H4 (cell line): Measurements from ENCODE around the gene OR6X1. TPM values are rescaled to one million over a fixed set of nuclear protein-coding genes. Genes with fewer than 3 reads are reported as not detected.

ENCODE experiments used
- DNase-seq: peaks from one replicate; pipeline ENCODE4 v3.0.0-alpha.2; 2015; ENCODE audit warnings: low spot score
- total RNA-seq: library from RNA; depleted of rRNA; stranded (reverse); fragments of >200 nt; shearing (Covaris generic); gene quantifications from 2 replicates; pipeline ENCODE4 v1.2.3, GENCODE V29; 2014; rRNA removed

OR6X1 gene, protein sequence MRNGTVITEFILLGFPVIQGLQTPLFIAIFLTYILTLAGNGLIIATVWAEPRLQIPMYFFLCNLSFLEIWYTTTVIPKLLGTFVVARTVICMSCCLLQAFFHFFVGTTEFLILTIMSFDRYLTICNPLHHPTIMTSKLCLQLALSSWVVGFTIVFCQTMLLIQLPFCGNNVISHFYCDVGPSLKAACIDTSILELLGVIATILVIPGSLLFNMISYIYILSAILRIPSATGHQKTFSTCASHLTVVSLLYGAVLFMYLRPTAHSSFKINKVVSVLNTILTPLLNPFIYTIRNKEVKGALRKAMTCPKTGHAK
- total RNA-seq: not detected in 2 replicates

DNA sequence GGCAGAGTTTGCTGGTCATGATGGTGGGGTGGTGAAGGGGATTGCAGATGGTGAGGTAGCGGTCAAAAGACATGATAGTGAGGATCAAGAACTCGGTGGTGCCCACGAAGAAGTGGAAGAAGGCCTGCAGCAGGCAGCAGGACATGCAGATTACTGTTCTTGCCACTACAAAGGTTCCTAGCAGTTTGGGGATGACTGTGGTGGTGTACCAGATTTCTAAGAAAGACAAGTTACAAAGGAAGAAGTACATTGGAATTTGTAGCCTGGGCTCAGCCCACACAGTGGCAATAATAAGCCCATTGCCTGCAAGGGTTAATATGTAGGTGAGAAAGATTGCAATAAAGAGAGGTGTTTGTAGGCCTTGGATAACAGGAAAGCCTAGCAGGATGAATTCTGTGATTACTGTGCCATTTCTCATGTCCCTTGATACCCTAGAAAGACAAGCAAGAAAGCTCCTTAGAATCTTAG is at the start of gene OR6X1:
TSS of gene OR6X1 (minus strand) at position 418 of the 468 bp plus-strand sequence. CDS start at position 418, 0 bp downstream.
- DNase-seq: no peak

- DNase-seq: no peak
Observed at GRCh38 chr11:123801765-123802164, 47.4 kb upstream of the OR6X1 start.

- no peak for DNase-seq
Observed at GRCh38 chr11:123800036-123800435, 45.7 kb upstream of the OR6X1 start.

DNA sequence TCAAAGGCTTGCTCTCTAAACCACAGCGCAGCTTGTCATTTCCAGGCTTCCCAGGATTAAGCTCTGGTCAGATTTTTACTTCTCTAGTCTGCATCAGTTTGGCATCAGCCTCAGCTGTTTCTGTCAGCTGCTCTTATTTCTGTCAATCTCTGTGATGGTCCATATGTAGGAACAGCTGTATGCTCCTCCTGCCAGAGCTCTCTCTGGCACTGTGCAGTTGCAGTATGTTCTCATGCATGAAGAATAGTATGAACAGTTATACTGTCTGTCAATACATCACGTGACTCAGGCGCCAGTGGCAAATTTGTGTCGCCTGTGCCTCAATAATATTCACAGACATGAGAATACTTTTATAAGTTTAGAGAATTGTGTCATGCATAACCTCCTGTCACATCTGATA is 45.1 kb upstream of the OR6X1 start:
- DNase-seq: no peak

GRCh38 chr11:123798513-123799252 is 44.4 kb upstream of the OR6X1 start:
- no peak for DNase-seq

DNA sequence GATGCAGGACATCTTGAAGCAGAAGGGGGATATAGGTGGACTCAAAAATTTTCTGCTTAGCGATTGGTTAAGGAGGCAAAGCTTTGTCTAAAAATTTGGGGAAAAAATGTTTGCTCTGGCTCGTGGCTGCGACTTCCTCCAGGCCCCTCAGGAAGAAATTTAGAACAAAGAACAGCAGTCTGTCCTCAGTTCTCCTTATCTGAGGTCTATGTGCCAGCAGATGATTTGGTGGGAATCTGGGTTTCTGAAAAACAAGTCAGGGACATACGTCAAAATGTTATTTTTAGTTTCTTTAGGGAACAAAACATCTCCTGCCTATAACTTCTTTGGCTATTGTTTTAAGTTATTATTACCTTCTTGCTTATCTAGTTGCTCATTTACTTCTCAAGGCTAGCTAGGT is 43.8 kb upstream of the OR6X1 start:
- DNase-seq: no peak

- DNase-seq: no peak
Observed at GRCh38 chr11:123797541-123797940, 43.2 kb upstream of the OR6X1 start.

GRCh38 chr11:123797114-123797513 is 42.8 kb upstream of the OR6X1 start:
- DNase-seq: no peak

- no peak for DNase-seq
Observed at GRCh38 chr11:123796226-123796625, 41.9 kb upstream of the OR6X1 start.

GRCh38 chr11:123783536-123783935 is 29.2 kb upstream of the OR6X1 start:
- no peak for DNase-seq

GRCh38 chr11:123778511-123778910 is 24.2 kb upstream of the OR6X1 start:
- DNase-seq: no peak

DNA sequence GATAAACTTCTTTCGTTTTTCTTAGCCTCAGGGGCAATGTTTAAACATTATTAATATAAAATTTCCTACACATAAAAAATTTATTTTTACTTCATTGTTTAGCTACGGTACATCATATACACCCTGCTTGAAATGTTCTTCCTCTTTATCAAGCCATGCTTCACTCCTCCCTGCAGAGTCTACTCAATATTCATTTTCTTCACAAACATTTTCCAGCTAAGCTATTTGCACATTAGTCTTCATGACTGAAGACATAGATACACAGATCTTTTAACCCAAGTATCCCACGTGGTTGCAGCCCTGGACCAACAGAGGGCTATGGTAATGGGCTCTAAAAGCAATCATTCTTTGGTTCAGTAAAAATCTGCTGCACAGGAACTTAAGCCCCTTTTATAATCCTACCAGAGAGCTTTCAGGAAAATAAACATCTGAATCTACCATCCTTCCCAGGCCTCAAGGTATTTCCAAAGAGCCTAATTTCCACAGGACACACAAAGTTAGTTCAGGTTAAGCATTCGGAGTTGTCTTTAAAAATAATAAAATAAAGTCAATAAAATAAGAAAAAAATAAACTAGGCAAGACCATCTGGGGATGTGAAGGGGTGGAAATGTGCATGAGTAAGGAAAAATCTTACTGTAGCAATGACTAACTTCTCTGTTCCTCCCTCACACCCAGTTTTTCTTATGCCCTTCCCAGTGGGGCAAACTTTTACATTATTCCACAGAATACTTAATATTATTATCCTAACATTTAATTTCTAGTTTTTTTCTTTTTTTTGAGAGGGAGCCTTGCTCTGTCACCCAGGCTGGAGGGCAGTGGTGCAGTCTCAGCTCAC is 21.6 kb upstream of the OR6X1 start:
- DNase-seq: no peak

DNA sequence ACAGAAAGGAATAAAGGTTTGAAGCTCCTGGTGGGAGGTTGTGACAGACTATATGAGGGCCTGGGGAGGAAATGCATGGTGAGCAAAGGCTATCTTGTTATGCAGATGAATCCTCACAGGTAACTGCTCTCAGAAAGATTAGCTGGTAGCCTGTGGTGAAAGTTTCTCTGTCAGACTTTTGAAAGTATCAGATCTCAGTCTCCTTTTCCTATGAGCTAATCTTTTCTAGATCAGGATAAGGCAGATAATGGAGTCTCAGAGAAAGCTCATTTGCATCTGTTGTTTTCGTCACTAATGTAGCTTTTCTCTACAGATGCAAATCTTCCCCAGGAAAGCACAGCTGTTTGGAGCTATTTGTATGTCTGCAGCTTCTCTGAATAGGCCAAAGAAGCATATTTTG is 21.0 kb upstream of the OR6X1 start:
- DNase-seq: no peak

- no peak for DNase-seq
Observed at GRCh38 chr11:123773959-123774358, 19.6 kb upstream of the OR6X1 start.

DNA sequence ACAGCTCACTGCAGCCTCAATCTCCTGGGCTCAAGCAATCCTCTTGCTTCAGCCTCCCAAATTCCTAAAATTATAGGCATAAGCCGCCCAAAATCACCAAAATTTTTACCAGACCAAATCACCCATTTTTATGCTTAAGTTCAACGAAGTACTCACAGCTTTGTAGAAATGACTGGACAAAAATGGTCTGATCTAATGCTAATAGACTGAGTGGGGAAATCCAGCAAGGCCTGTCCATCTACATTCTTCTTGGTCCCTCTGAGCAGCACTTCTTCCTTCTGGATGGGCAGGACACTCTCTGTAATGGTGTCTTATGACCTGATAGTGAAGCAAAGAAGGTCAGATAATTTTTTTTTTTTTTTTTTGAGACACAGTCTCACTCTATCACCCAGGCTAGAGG is 18.7 kb upstream of the OR6X1 start:
- no peak for DNase-seq

DNA sequence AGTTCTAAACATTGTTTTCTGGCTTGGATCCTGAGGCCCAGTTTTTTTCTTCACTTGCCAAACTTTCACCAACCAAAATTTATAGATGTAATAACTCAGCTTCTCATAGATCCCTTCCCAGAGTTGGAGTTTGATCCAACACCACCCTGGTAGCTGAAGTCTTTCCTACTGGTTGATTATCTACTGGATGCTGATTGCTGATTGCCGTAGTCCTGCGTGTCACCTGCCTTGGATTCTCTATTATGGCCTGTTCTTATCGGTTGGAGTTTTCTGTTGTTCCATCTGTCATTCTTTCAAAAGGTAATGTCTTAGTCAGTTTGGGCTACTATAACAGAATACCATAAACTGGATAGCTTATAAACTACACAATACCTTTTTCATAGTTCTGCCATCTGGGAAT is 17.3 kb upstream of the OR6X1 start:
- no peak for DNase-seq

DNA sequence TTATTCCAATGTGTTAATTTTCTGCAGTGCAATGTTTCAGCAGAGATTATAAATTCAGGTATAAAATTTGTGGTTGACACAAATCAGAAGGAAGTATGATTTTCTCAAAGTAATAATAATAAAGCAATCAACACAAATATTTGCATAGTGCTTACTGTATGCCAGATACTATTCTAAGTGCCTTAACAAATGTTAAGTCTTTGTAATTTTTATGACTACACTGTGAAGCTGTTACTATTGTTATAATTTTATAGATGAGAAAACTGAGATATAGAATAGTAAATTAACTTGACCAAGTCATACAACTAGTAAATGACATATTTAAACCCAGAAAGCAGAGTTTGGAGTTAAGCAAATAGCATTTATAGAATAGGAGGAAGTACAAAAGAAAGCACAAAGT is 16.4 kb upstream of the OR6X1 start:
- DNase-seq: no peak

- no peak for DNase-seq
Observed at GRCh38 chr11:123765601-123766000, 11.3 kb upstream of the OR6X1 start.

- no peak for DNase-seq
Observed at GRCh38 chr11:123762422-123762821, 8.1 kb upstream of the OR6X1 start.

GRCh38 chr11:123760894-123761293 is 6.6 kb upstream of the OR6X1 start:
- no peak for DNase-seq

DNA sequence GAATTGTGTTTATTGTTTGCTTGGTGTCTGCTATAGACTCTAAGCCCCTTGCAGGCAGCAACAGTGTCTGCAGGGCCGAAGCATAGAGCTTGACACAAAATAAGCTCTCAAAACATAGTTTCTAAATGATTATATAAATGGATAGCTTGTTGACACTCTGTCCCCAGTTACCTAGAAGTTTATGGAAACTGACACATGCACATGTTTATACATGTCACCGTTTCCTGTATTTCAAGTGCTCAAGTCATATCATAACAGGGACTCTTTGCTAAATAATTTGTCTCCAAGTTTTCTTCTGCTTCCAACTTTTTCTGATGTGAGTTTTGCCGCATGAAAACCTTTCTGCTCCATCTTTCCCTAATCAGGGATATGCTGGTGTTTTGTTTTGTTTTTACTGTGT is 3.7 kb upstream of the OR6X1 start:
- no peak for DNase-seq

GRCh38 chr11:123755813-123756212 is 1.5 kb upstream of the OR6X1 start:
- DNase-seq: no peak
